HL-60 (cell line): ENCODE measurements around the gene NOBOX.

Experiments used
- DNase-seq, 2 experiments: peaks; one replicate each; pipeline ENCODE4 v3.0.0-alpha.2; 2010 to 2020; ENCODE audit warnings: low read depth in 1 of 2, low spot score in 1 of 2
- H3K27ac ChIP-seq: fragments of 250-450 bp; sonication (Bioruptor Pico); replicated peaks from 2 replicates; pipeline ENCODE4 v1.5.1; 2020; ENCODE audit warnings: mild to moderate bottlenecking, moderate library complexity
- H3K27me3 ChIP-seq: fragments of 250-450 bp; sonication (Bioruptor Pico); 2 replicates; pipeline ENCODE4 v1.5.1; 2021; ENCODE audit warnings: mild to moderate bottlenecking, moderate library complexity; ENCODE audit not compliant: insufficient read depth, poor library complexity, severe bottlenecking
- H3K4me3 ChIP-seq: replicated peaks from 2 replicates; pipeline ENCODE4 v1.5.1; 2011; ENCODE audit warnings: mild to moderate bottlenecking, control low read depth, low read length; ENCODE audit not compliant: insufficient read depth
- CTCF ChIP-seq: IDR thresholded peaks from one replicate; pipeline ENCODE4 v1.5.1; 2011; ENCODE audit warnings: low read length, control low read depth, inconsistent platforms; ENCODE audit not compliant: insufficient read depth
- GABPA ChIP-seq: IDR thresholded peaks from 2 replicates; pipeline ENCODE4 v1.6.1; 2012; ENCODE audit warnings: low read depth
- POLR2AphosphoS5 ChIP-seq: IDR thresholded peaks from 2 replicates; pipeline ENCODE4 v1.6.1; 2012; ENCODE audit warnings: low read depth
- SPI1 ChIP-seq: IDR thresholded peaks from 2 replicates; pipeline ENCODE4 v1.6.1; 2012; ENCODE audit warnings: low read depth, mild to moderate bottlenecking, borderline replicate concordance
- TF ChIP-seq, protein P1 (sequence below): IDR thresholded peaks from 2 replicates; pipeline ENCODE4 v1.6.1; 2012; ENCODE audit warnings: low read depth; ENCODE audit not compliant: insufficient replicate concordance

The NOBOX gene

GRCh38 chr7:144416341-144416740, 12.8 kb upstream of the NOBOX start:
- TF ChIP-seq SPI1 (no peak), CTCF (no peak), POLR2AphosphoS5 (no peak), GABPA (no peak)
- TF ChIP-seq, protein P1, sequence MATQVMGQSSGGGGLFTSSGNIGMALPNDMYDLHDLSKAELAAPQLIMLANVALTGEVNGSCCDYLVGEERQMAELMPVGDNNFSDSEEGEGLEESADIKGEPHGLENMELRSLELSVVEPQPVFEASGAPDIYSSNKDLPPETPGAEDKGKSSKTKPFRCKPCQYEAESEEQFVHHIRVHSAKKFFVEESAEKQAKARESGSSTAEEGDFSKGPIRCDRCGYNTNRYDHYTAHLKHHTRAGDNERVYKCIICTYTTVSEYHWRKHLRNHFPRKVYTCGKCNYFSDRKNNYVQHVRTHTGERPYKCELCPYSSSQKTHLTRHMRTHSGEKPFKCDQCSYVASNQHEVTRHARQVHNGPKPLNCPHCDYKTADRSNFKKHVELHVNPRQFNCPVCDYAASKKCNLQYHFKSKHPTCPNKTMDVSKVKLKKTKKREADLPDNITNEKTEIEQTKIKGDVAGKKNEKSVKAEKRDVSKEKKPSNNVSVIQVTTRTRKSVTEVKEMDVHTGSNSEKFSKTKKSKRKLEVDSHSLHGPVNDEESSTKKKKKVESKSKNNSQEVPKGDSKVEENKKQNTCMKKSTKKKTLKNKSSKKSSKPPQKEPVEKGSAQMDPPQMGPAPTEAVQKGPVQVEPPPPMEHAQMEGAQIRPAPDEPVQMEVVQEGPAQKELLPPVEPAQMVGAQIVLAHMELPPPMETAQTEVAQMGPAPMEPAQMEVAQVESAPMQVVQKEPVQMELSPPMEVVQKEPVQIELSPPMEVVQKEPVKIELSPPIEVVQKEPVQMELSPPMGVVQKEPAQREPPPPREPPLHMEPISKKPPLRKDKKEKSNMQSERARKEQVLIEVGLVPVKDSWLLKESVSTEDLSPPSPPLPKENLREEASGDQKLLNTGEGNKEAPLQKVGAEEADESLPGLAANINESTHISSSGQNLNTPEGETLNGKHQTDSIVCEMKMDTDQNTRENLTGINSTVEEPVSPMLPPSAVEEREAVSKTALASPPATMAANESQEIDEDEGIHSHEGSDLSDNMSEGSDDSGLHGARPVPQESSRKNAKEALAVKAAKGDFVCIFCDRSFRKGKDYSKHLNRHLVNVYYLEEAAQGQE = no peak
- no peaks in the 10 kb centered on the region for H3K27me3 ChIP-seq
- no peak for DNase-seq
- no peak overlapping the region for H3K27ac ChIP-seq
- H3K4me3 ChIP-seq = no peak overlapping the region

DNA sequence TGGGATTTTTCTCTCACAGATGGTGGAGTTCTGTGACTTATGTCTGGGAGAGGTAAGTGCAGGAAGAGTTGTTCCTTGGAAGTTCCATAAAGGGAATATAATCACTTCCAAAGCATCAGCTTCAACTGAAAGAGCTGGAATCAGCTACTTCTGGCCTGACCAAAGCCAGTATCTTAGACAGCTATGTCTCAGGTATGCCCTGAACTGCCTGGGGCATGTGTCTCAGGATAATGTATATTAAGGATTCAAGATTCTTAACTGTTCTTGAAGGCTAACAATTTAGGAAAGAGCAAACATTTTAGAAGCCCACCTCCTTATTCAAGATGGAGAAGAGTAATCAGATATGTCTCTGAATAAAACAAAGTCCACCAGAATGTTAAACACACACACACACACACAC, 12.4 kb upstream of the NOBOX start:
- no peaks in the 10 kb centered on the region for H3K27me3 ChIP-seq
- TF ChIP-seq POLR2AphosphoS5 (no peak), SPI1 (no peak), GABPA (no peak), CTCF (no peak)
- TF ChIP-seq, protein P1 = no peak
- H3K27ac ChIP-seq = no peak overlapping the region
- H3K4me3 ChIP-seq = no peak overlapping the region
- no peak for DNase-seq

- Histone ChIP-seq H3K4me3 (no peak overlapping the region), H3K27me3 (no peaks in the 10 kb centered on the region), H3K27ac (no peak overlapping the region)
- DNase-seq = no peak
- TF ChIP-seq POLR2AphosphoS5 (no peak), GABPA (no peak), SPI1 (no peak), CTCF (no peak)
These were observed 11.3 kb upstream of the NOBOX start for GRCh38 chr7:144414815-144415214.

DNA sequence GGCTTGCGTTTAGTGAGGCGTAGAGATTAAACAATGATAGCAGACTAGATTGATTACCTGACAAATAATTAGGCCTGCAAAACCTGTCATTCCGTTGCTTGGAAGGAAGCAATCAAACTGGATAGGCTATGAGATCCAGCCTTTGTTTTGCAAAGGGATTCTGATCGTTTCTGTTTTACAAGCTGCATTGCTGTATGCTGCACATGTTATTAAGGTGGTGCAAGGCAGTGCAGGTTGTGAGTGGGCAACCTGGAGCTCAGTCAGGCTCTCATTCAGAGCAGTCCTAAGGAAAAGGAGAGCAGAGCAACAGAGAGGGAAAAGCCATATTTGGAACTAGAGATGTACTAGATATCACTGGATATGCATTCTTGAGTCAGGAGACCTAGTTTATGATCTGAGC, 6.9 kb upstream of the NOBOX start:
- H3K27ac ChIP-seq = no peak overlapping the region
- no peak overlapping the region for H3K4me3 ChIP-seq
- no peaks in the 10 kb centered on the region for H3K27me3 ChIP-seq
- DNase-seq = no peak
- no peak for TF ChIP-seq GABPA
- TF ChIP-seq CTCF = no peak
- TF ChIP-seq POLR2AphosphoS5 = no peak
- TF ChIP-seq SPI1 = no peak
- TF ChIP-seq, protein P1 = no peak
